HG02571 (cell line): ENCODE measurements around the gene ZNF780B.
A peak's percentile ranks its signal among the peaks of the same experiment; 100 is the strongest.

Source experiments
- ATAC-seq: cut with Tn5 transposase; IDR thresholded peaks from one replicate; pipeline ENCODE4 v1.9.1; 2021; ENCODE audit warnings: mild to moderate bottlenecking, moderate library complexity; ENCODE audit not compliant: unreplicated experiment

The ZNF780B gene

DNA sequence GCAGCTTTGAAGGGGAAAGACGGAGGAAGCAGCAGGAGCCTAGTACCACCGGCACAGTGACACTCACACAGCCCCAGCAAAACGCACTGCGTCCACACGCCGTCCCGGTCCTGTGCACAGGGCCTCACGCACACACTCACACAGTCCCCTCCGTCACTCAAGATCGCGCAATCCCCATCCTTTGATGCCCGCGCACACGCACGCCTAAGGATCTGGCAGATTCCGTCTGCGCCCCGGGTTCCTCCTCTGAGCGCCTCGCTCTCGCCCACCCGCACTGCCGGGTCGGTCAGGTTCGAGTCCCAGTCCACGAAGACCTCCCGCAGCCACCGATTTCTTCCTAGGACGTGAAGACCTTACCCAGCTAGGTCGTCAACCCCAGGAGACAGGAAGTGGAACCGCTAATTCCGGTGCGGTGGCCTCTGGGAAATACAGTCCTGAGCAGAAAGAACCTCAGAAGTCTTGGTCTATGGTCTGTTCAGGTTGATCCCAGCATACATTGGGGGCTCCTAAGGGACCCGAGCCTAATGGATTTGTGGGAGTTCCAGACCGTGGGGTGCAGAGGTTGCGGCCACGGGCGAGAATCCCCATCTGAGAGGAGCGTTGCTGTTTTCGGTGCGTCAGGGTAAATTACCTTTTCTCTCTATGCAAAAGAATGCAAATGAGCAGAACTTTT is at the start of gene ZNF780B:
Gene ZNF780B, minus strand, starts transcription at position 400 of the 673 bp plus-strand sequence. CDS start 5,899 bp downstream, outside the sequence.
- peak; percentile 81 for ATAC-seq

DNA sequence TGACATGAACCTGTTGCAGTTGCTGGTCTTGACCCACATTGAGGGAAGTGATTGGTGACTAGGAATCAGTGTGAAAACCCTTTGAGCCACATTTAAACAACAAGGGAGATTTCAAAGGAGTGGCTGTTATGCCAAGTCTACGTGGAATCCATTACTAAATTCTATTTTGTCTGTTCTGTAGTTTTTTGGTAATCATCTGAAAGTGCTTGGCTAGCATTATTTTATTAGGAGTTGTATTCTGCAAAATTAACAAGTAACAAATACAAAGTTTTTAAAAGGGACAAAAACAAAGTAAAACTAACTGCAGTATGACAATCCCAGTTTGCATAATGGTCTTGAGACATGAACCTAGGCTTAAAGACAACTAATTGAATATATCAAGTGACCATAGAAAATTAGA is 48.7 kb upstream of the ZNF780B start:
- no peak for ATAC-seq

- ATAC-seq: no peak
Observed at GRCh38 chr19:40103600-40103999, 47.6 kb upstream of the ZNF780B start.

DNA sequence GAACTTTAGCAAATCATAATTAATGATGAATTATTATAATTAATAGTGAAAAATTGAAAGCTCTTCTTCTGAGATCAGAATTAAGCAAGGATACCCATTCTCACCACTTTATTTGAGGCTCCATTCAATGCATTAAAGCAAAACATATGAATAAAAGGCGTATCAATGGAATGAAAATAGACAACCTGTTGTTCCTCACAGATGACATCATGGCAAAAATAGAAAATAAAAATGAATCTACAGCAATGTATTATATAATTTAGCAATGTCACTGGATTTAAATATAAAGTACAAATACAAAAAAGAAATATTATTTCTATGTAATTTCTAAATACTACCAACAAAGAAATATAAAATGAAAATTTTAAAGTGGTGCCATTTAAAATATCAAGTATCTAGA is 45.8 kb upstream of the ZNF780B start:
- no peak for ATAC-seq

DNA sequence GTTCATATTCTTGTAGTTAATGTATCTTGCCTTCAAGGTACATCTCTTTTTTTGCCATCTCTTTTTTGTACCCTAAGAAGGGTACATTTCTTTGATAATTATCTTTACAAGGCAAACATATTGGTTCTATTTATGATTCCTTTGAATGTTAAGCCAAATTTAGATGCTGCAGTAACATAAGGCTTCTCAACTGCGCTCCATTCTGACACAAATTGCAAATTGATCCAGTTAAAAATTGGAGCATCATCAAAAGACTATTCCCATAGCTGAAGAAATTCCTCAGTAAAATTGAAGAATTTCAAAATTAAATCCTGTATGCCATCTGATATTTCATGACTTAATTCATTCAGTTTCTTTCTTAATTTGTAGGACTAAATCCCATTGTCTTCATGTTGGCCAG is 37.4 kb upstream of the ZNF780B start:
- ATAC-seq: no peak

DNA sequence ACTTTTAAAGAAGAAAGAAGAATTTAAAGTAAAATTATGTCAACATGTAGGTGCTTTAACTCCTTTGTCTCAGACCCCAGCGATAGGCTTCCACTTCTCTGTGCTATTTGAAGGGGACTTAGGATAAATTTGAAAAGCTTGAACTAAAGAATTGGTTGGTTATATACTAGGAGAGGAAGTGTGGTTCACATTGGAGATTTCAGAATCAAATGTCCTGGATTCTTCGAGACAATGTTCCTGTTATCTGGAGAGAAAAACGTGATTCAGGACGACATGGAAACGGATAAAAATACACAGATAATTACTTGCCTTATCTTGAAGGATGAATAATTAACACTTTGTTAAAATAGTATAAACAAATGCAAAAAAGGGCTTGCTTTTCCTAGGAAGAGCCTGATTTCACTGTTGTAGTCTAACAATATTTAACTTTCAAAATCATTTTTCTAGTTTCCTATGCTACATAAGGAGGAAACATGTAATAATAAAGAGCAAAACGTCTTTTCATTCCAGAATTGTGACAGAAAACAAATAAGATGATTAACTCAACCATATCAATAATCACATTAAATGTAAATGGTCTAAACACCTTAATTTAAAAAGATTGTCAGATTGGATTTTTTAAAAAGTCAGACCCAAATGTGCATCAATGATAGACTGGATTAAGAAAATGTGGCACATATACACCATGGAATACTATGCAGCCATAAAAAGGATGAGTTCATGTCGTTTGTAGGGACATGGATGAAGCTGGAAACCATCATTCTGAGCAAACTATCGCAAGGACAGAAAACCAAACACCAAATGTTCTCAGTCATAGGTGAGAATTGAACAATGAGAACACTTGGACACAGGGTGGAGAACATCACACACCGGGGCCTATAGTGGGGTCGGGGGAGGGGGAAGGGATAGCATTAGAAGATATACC is 35.4 kb upstream of the ZNF780B start:
- ATAC-seq: no peak

DNA sequence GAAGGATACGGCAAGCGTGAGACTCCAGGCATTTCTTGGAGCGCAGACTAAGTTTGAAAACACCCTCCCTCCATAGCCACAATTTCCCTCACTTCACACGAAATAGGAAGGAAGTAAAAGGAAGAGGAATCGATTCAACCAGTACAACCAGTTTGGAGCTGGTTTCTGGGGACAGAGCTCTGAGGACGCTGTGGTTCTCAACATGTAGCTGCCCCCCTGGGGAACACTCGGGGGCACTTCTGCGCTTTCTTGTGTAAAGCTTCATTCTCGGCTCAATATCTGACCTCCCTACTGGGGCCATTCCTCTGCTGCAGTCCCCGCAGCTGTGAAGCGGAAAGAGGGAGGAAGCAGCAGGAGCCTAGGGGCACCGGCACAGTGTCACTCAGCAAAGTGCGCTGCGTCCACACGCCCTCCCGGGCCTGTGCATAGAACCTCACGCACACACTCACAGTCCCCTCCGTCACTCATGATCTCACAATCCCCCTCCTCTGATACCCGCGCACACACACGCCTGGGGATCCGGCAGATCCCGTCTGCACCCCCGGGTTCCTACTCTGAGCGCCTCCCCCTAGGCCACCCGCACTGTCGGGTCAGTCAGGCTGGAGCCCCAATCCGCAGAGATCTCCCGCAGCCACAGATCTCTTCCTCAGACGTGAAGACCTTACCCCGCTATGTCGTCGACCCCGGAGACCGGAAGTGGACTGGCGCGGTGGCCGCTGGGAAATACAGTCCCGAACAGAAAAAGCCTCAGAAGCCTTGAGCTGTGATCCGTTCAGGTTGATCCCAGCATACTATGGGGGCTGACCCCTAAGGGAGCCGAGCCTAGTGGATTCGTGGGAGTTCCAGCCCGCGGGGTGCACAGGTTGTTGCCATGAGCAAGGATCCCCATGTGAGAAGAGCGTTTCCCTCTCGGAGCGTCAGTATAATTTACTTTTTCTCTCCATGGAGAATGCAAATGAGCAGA is 34.5 kb upstream of the ZNF780B start, which contains the start of gene ZNF780A:
Gene ZNF780A, minus strand, starts transcription at position 703 of the 964 bp plus-strand sequence. CDS start 6,190 bp downstream, outside the sequence.
- ATAC-seq: peak; percentile 70

GRCh38 chr19:40089462-40089861 is 33.4 kb upstream of the ZNF780B start:
- ATAC-seq: no peak

- ATAC-seq: no peak
Observed at GRCh38 chr19:40088299-40089047, 32.4 kb upstream of the ZNF780B start.

DNA sequence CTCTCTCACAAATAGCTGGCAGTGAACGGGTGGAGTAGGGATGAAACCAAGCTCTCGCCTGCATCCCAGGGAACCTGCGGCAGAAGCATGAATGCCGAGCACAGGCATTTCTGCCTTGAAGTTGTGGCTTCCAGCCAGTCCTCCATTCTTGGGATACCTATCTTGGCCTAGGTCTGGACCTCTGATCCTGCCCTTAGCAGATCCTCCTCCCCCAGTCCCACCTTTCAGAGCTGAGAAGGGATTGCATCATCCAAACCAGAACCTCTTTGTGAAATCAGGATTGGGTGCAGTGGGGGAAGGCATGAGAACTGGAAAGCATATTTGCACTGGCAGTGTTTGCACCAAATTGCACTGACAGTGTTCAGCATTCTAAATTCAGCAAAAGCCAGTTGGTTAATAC is 28.9 kb upstream of the ZNF780B start:
- no peak for ATAC-seq

- no peak for ATAC-seq
Observed at GRCh38 chr19:40081411-40081810, 25.4 kb upstream of the ZNF780B start.

- ATAC-seq: no peak
Observed at GRCh38 chr19:40080289-40080688, 24.3 kb upstream of the ZNF780B start.

DNA sequence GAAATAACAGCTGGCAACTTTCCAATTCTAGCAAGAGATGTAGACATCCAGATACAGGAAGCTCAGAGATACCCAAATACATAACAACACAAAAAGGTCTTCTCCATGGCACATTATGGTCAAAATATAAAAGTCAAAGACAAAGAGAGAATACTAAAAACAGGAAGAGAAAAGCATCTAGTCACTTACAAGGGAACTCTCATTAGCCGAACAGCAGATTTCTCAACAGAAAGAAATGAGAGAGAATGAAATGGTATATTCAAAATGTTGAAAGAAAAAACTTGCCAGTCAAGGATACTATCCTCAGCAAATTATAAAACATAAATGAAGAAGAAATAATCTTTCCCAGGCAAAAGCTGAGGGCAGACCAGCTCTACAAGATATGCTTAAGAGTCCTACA is 22.3 kb upstream of the ZNF780B start:
- ATAC-seq: no peak

DNA sequence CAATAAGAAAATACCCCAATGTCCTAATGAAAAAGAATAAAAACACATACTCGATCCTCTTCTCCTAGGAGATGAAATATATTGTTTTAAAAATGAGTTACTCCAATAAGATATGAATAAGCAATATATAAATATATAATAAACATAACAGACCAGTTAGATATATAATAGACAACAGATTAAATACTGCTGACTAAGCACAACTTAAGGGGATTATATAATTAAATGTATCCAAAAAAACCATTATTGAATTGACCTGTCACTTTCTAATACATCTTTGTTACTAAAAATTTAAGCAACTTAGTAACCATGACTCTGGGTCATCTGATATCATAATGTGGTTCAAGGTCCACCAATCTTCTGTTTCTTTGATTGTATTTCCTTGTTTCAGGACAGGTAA is 14.0 kb upstream of the ZNF780B start:
- no peak for ATAC-seq

DNA sequence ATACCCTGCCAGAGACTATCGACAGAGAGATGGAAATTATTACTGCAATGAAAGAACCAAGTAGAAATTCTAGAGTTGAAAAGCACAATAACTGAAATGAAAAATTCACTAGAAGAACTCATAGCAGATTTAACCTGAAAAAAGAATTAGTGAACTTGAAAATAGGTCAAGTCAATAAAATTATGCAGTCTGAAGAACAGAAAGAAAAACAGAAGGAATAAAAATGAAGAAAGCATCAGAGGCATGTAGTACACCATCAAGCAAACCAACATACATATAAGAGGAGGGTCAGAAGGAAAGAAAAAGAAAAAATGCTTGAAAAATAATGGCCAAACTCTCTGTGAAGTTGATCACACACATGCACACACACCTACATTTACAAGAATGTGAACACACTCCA is 3.6 kb upstream of the ZNF780B start:
- ATAC-seq: no peak

- ATAC-seq: no peak
Observed at GRCh38 chr19:40057166-40057565, 1.1 kb upstream of the ZNF780B start.

DNA sequence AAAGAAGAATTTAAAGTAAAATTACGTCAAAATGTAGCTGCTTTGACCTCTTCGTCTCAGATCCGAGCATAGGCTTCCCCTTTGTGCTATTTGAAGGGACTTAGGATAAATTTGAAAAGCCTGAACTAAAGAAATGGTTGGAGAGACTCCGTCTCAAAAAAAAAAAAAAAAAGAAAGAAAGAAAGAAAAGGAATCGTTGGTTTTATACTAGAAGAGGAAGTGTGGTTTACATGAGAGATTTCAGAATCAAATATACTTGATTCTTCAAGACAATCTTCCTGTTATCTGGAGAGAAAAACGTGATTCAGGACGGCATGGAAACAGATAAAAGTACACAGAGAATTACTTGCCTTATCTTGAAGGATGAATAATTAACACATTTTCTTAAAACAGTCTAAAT is 474 bp upstream of the ZNF780B start:
- ATAC-seq: no peak

- ATAC-seq: no peak
Observed at GRCh38 chr19:40055049-40055448, 982 bp downstream of the ZNF780B start.

- no peak for ATAC-seq
Observed at GRCh38 chr19:40054632-40055031, 1.4 kb downstream of the ZNF780B start.

DNA sequence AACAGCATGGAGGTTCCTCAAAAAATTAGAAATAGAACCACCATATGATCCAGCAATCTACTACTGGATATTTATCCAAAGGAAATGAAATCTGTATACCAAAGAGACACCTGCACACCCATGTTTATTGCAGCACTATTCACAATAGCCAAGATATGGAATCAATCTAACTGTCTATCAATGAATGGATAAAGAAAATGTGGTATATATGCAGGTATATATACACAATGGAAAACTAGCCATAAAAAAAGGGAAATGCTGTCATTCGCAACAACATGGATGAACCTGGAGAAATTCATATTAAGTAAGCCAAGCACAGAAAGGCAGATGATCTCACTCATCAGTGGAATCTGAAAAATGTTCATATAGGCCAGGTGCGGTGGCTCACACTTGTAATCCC is 2.5 kb downstream of the ZNF780B start:
- ATAC-seq: no peak
